Measurements from ENCODE around the gene TUBB2B.
"Not testable (repeated sequence)": the region's sequence is repeated elsewhere in the genome, so short reads cannot be mapped to it uniquely, and the experiment has no call there.

TUBB2B gene

DNA sequence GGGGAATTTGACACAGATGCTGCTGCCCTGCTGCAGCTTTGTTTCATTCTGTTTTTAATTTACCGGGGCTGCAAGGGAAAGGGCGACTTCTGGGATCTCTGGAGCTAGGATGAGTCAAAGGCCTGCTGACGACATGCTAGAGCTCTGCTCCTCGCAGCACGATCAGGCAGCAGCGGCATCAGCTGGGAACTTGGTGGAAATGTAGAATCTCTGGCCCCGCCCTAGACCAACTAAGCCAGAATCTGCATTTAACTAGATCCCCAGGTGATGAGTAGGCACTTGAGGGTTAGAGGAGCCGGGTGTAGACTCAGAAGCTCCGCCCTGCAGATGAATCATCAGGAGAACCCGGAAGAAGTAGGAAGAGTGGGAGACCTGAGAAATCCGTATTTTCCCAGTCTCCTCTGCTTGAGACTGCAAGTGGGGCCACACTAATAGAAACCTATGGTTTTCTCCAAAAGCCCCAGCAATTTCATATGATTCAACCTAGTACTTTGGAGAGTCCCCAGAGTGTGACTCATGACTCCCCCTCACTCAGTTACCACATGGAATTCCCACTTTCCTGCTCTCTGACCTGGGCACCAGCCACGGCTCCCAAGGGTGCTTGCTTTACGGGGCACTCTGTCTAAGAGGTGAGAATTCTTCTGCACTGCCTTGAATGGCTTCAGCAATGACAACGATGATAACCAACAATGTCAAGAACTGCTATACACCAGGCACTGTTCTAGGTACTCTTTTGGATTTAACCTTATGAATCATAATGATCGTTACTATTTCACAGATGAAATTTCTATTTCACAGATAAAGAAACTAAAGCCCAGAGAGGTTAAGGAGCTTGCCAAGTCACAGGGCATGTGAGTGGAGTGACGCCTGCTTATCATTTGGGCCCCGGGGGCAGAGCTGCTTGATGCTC is 18.1 kb downstream of the TUBB2B start:
- DNase-seq (ENCODE audit: low spot score), result peak; percentile 89

DNA sequence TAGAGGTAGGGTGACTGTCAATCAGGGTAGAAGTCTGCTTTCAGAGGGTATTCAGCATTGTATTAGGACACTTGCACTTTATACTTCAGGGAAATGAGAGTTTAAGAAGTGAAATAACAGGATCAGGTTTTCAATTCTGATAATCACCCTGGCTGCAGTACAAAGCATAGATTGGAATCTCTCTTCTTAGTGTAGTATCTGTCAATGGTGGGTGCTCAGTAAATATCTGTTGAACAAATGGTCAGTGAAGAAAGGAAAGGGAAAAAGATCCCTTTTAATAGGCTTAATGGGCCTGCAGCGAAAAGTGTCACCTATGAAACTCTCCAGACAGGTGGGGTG is 18.7 kb downstream of the TUBB2B start:
- DNase-seq (ENCODE audit: low spot score), result no peak

DNA sequence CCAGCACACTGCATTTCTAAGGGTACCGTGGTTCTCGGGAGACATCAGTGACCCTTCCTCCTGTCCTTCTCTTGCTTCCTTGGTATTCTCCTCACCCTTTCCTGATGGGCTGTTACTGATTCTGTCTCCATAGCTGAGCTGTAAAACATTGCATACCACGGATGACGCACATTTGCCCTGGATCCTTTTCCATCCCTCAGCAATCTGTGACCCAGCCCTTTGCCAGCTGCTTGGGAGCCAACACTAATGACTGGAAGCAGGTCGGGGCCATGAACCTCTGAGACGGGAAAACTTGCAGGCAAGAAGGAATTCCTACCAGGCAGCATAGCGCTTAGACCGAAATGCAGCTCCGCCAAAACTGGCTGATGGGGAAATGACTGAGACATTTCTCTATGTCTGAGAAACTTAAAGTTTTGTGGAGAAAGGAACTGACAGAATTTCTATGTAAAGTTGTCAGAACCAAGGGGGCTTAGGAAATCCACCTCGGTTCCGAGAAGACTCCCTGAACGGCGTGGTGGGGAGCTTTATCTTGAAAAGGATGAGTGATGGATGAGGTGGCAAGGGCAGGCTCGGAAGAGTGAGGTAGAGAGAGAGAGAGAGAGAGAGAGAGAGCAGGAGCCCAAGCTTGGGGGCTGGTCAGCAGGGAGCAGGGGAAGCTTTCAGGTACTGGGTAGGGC is 19.2 kb downstream of the TUBB2B start:
- peak; percentile 92 for DNase-seq (ENCODE audit: low spot score)

DNA sequence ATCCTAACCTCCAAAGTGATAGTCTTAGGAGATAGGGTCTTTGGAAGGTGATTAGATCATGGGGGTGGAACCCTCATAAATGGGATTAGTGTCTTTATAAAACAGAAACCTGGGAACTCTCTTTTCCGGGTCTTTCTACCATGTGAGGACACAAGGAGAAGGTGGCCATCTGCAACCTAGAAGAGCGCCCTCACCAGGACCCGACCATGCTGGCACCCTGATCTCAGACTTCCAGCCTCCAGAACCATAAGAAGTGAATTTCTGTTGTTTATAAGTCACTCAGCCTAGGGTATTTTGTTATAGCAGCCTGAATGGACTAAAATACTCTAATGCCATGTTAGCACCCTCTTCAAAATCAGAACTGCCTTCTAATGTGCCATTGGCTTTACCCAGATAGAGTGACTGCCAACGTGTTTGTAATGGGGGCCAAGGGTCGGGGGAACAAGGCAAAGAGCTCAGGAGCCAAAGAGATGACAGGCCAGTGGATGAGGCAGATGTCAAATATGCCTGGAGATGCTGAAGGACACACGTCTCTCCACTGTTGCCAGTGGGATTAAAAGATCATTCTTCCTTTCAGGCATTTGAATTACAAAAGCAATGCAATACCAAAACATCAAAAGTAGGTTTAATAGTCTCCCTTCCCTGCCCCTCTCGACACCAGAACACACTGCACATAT is 21.0 kb downstream of the TUBB2B start:
- no peak for DNase-seq (ENCODE audit: low spot score)

DNA sequence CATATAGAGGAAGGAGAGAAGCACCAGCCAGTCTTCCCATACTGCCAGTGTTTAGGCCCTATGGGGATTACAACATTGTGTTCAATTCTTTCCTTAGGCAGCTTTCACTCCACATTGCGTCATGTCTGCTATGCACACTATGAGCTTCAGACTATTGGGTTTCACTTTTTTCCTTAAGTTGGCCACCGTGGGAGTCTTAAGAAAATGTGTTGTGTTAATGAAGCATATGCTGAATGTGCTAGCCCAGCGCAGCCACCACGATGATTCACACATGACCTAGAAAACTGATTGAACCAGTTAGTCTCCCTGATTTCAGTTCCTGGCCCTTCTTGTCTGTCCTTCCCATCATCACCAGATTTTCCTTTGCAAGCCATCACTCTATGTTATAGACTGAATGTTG is 21.5 kb downstream of the TUBB2B start:
- peak; percentile 62 for DNase-seq (ENCODE audit: low spot score)

DNA sequence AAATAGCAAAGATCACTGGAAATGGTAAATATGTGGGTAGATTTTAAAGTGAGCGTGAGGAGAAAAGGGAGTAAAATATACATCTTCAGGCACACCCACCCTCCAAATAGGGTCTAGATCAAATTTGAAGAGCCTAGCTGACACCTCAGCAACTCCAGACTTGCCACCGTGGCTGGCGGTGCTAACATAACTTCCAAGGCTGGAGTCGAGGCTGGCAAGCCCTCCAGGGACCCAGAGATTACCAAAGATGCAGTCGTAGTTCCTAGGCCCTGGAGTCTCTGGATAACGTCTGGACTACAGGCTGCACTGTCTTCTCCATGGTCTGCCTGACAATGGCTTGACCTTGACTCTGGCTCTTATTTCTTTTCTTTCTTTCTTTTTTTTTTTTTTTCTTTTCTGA is 22.5 kb downstream of the TUBB2B start:
- no peak for DNase-seq (ENCODE audit: low spot score)

DNA sequence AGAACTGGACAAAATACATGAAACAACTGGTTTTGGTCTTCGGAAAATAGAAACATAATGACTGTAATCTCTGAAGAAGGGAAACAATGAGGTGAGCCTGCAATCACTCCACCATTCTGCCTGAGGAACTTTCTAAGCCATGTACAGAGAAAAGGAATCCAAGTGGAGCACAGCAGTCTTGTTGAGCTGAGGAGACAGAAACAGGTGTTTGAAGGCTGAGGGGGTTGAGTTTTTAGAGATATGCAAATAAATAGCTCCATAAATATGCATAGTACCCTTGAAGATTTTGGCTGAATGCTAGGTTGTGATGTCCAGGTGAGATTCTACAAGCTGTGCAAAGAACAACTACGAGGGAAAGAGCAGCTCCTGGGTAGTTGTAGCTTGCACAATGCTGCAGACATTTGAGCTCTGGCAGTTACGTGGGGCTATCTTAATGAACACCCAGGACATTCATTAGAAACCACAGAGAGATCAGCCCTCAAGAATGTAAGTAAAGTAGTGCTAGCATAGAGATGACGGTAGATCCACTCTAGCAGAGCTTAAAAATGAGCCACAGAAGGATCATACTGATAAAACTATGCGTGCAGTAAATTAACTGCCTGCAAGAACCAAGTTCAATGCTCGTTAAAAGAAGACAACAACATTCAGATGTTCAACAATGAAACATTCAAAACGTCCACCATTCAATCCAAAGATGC is 24.3 kb downstream of the TUBB2B start:
- DNase-seq (ENCODE audit: low spot score), result no peak

DNA sequence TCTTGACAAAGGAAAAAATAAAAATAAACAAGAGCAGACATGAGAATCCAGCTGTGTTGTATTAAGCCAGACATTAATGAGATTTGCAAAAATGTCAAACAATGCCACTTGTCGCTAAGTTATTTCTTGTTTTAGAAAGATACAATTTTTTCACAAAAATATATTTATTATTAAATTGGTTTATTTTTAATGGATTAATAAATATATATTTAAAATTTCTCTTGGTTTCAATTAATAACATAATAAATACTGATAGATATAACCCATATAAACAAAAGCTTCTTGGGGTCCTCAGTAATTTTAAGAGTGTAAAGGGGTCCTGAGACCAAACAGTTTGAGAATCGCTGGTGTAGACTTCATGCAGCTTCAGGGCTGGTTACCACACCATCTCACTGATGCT is 26.1 kb downstream of the TUBB2B start:
- DNase-seq (ENCODE audit: low spot score), result no peak

DNA sequence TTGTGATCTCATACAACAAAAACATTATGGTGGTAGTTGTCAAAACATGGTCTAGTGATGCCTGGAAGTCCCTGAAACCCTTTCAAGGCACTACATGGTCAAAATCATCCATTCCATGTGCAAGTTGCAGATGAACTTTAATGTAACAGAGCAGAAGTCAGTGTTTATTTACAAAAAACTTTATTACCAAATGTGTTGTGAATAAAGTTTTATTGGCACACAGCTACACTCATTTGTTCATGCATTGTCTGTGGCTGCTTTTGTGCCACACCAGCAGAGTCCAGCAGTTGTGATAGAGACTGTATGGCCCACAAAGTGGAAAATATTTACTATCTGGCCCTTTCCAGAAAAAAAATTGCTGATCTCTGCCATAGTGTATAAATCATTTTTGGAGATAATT is 26.8 kb downstream of the TUBB2B start:
- DNase-seq (ENCODE audit: low spot score), result no peak

DNA sequence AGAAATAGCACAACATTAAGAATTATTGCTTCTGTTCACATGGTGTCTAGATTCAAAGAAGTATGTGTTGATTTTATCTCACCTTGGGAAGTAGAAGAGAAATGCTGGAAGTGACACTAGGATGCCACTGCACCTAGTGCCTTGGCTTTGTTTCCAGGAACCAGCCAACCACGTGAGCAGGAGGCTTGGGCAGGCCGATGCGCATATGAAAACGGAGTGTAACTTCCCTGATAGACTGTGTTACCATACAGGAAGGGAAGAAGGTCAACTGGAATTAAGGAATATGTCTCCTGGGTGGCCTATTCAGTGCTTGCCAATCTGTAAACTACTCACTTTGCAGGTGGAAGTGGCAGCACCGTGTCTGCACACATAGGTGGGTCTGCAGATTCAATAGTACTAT is 28.1 kb downstream of the TUBB2B start:
- no peak for DNase-seq (ENCODE audit: low spot score)

DNA sequence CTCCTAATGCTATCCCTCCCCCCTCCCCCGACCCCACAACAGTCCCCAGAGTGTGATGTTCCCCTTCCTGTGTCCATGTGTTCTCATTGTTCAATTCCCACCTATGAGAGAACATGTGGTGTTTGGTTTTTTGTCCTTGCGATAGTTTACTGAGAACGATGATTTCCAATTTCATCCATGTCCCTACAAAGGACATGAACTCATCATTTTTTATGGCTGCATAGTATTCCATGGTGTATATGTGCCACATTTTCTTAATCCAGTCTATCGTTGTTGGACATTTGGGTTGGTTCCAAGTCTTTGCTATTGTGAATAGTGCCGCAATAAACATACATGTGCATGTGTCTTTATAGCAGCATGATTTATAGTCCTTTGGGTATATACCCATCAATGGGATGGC is 29.7 kb downstream of the TUBB2B start:
- not testable (repeated sequence) for DNase-seq (ENCODE audit: low spot score)

DNA sequence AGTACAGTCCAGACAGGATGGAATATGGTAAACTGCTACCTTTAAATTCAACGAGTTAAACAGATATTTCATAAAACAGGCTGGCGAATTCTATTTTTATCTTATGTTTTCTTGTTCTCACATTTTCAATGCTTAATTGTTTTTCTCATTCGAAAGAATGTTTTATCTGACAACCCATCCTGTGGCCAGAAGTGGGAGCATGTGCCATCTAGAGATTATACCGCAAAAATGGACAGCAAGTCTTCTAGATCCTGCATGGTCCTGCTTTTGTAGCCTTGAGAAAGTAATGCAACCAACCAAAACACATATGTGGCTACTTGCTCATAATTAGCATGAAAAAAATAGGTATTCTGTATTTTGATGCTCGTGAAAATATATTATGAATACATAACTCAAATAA is 30.7 kb downstream of the TUBB2B start:
- no peak for DNase-seq (ENCODE audit: low spot score)

DNA sequence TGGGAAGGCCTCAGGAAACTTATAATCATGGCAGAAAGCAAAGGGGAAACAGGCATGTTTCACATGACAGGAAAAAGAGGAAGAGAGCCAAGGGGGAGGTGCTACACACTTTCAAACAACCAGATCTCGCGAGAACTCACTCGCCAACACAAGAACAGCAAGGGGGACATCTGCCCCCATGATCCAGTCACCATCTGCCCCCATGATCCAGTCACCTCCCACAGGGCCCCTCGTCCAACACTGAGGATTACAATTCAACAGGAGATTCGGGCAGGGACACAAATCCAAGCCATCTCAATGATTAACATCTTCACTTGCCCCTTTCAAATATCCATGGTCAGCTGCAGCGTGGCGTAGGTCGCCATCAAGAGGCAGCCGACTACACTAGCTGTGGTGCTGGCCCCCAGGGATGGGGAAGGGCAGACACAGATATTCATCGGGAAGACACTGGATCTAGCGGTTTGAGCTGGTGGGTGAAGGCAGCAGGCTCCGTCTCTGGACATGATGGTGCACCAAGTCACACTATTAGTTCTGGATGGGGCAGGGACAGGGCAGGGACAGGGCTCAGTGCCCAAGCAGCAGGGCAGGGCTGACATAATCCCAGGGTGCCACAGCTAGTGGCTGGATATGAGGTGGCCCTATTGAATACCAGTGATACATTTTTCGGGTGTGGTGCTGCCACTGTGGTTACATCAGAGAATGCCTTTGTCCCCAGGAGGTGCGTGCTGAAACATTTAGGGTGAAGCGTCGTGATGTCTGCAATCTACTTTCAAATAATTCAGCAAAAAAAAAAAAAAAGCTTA is 31.6 kb downstream of the TUBB2B start:
- no peak for DNase-seq (ENCODE audit: low spot score)

DNA sequence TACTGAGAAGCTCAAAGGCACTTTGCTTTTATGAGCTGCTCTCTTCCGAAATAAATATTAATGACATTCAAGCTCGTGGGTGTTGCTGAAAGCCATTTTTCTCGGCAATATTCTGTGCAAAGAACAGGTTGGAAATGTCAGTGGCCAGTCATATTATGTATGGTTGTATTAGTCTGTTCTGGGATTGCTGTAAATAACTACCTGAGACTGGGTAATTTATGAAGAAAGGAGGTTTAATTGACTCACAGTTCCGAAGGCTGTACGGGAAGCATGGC is 32.1 kb downstream of the TUBB2B start:
- DNase-seq (ENCODE audit: low spot score), result no peak

DNA sequence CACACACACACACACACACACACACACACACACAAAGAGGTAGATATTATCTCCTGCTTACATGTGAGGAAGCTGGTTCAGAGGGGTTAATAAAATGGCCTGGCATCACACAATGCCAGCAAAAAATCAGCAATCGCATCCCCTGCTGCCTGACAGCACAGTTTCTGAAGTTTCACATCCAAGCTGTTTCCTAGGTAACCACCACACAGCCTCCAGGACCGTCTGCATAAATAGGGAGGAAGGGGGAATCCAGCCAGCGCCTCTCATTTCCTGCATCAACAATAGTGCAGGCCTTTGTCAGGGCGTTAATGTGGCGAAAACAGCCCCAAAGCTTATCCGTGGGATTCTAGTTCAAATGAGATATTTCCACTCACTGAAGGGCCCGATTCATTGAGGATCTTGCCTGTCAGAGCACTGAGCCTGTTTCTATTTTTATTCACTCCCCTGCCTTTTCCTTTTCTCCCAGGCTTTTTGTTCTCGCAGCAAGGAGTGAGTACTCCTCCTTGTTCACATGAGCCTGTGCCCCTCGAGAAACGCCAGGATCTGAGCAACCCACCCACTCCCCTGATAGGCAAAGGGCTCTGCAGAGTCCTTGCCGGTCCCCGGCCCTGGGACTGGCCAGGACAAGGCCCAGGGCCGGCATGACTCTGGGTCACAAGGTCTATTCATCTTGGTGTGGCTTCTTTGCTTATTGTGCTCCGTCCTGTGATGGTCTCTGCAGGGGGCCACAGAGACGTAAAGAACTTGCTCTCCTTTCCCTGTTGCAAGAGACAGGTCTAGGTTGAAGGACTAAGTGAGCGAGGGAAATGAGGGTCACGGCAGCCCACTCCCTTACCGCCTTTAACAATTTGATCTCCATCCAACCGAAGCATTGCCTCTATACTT is 32.7 kb downstream of the TUBB2B start:
- DNase-seq (ENCODE audit: low spot score), result no peak

DNA sequence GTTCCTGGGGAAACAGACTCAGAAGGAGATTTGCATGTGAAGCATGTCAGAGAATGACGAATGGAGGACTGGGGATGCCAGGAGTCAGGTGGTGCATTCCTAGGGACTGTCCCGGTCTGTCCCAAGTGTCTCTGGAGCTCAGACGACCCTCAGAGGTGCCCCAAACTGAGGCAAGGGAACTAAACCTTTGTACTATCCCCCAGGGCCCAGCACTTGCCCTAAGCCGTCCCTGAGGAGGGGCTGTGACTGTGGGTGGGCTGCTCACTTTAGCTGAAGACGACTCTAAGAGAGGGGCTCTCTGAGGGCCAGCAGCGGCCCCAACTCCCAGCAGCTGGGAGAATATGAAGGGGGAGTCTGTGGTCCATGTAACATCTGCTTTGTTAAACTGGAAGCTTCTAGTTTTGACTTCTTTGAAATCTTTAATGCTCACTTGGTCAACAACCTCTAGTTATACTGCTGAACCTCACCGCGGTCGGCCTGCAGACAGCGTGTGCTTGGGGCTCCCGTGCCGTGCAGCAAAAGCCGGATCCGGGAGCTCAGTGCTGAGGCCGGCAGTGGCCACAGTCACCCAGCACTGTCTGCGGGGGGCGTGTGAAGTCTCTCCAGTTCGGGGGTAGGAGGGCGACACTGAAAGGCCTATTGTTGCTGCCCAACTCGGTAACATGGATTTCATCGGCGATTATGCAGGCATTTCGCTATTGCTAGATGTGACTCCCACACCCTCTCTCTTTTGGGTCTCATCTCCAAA is 34.2 kb downstream of the TUBB2B start:
- no peak for DNase-seq (ENCODE audit: low spot score)

DNA sequence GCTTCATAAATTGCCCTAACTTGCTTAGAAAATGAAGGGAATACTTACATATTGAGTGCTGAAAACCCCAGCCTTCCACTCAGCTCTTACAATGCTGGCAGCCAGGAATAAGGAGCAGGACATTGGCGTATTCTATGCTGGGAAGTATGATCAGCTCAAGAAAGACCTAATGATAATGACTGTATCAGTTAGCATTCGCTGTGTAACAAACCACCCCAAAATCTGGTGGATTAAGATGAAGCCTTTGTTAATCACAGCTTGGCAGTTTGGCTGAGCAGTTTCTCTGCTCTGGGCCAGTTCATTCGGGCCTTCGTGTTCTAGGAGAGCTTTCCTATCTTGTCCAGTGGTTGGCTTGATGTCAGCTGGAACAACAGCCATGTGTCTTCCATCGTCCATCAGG is 36.7 kb downstream of the TUBB2B start:
- DNase-seq (ENCODE audit: low spot score), result no peak

DNA sequence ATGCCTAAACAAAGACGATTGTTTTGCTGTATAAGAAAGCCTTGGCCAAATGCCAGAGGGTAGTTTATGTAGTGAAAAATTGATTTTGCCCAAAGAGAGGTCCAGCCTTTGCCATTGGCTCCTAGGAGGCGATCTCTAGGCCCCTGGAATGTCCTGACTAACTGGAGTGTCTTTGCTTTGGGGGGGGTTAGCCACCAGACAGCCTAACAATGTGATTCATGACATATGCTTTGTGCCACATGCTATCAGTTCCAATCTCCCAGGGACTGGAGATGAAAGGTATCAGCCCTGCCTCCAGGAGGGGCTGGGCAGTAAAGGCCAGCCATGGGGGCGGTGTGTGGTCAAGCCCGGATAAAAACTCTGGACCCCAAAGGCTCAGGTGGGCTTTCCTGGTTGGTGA is 37.4 kb downstream of the TUBB2B start:
- DNase-seq (ENCODE audit: low spot score), result no peak

DNA sequence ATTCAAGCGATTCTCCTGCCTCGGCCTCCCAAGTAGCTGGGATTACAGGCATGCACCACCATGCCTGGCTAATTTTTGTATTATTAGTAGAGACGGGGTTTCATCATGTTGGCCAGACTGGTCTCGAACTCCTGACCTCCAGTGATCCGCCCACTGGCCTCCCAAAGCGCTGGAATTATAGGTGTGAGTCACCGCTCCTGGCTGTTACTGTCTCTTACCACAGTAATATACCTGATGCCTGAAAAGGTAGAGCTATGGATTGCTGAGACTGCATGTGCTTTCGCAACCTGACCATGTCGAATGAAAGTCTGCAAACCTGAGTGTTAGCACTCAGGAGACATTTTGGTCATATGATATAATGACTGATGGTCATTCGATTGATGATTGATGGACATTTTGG is 38.3 kb downstream of the TUBB2B start:
- DNase-seq (ENCODE audit: low spot score), result not testable (repeated sequence)

DNA sequence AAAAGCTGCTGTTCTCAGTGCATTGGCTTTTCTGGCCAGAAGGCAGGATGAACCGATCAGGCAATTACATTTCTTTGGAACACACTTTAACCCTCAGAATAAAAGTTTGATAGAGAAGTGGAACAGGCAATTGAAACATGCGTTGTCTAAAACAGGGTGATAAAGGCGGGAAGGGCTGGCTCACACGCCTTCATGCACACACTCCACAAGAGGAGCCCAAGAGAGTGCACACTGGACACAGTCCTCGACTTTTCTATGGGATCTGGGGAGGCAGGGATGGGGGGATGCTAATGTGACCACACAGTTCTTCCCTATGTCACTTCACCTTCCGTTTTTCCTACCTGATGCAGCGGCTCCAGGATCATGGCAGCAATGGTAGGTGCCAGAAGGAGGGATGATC is 39.2 kb downstream of the TUBB2B start:
- DNase-seq (ENCODE audit: low spot score), result no peak
